Lower leg skin (tissue), 4 donors: Measurements from ENCODE around the gene RNF207. TPM values are rescaled to one million over a fixed set of nuclear protein-coding genes. Genes with fewer than 3 reads are reported as not detected.

Experiments
- DNase-seq, 2 donors: peaks; one replicate each; pipeline ENCODE4 v3.0.0-alpha.2; 2019; ENCODE audit warnings: low spot score in 2 of 2
- H3K4me3 ChIP-seq: fragments of 200-600 bp; sonication (generic); 2 replicates; pipeline ENCODE4 v1.5.1; 2017; ENCODE audit warnings: mild to moderate bottlenecking, low read depth; ENCODE audit not compliant: poor library complexity, severe bottlenecking
- CTCF ChIP-seq, 3 donors: fragments of 450-650 bp; IDR thresholded peaks; one replicate each; pipeline ENCODE4 v1.5.1; 2016; ENCODE audit warnings: antibody characterized with exemption in 3 of 3, mild to moderate bottlenecking in 3 of 3, moderate library complexity in 2 of 3
- POLR2A ChIP-seq, 2 donors: fragments of 450-650 bp; IDR thresholded peaks; one replicate each; pipeline ENCODE4 v1.6.1; 2016 to 2017; ENCODE audit warnings: antibody characterized with exemption in 2 of 2, mild to moderate bottlenecking in 1 of 2, moderate library complexity in 1 of 2
- whole genome bisulfite sequencing, 2 donors: methylation state at CpG; one replicate each; pipeline ENCODE4 v1.1.5; 2018; 5-methylcytosine and 5-hydroxymethylcytosine counted together
- intact Hi-C: fragments of 100-400 bp; cut with DNase I; formaldehyde crosslinking; loops from one replicate; pipeline ENCODE4 v1.15.0; 2023; ENCODE audit warnings: low total_unique reads
- total RNA-seq, 4 donors: library from RNA; depleted of rRNA; stranded (reverse); fragments of >200 nt; gene quantifications; one replicate each; pipeline ENCODE4 v1.1.0, GENCODE V29; 2016

RNF207 gene
- total RNA-seq = 10 to 100 TPM in 1 of 4 donors, 1 to 10 TPM in 3; 5.0 to 10.4 (median 7.7) TPM

GRCh38 chr1:6205849-6206519 lies at the start of gene RNF207:
Gene RNF207 (plus strand): TSS chr1:6206119. CDS start chr1:6206536, 417 bp downstream.
- intact Hi-C loops = no loop called here
- peak within 1 kb of the TSS; percentile 24 for H3K4me3 ChIP-seq
- WGBS, 2 donors = 4 to 7% methylated on average over 43 to 52 of the region's 66 CpGs
- TF ChIP-seq POLR2A (IDR thresholded peaks at IDR 0.05) (no peak), CTCF (IDR thresholded peaks at IDR 0.05) (no peak)
- no peak for DNase-seq

- 49 to 69% methylated on average over 2 of the region's 2 CpGs for WGBS, 2 donors
- no peak overlapping the region for H3K4me3 ChIP-seq
- intact Hi-C loops = no loop called here
- TF ChIP-seq CTCF (IDR thresholded peaks at IDR 0.05) = no peak
- TF ChIP-seq POLR2A (IDR thresholded peaks at IDR 0.05) = no peak
- DNase-seq = no peak
Observed at GRCh38 chr1:6157132-6157527, 48.8 kb upstream of the RNF207 start.

- intact Hi-C loops = no loop called here
- peak in 1 of 2 donors; percentile 42 for DNase-seq
- TF ChIP-seq CTCF (IDR thresholded peaks at IDR 0.05) = no peak
- TF ChIP-seq POLR2A (IDR thresholded peaks at IDR 0.05) = no peak
- 35 to 52% methylated on average over 15 of the region's 15 CpGs for WGBS, 2 donors
- no peak overlapping the region for H3K4me3 ChIP-seq
Observed at GRCh38 chr1:6157528-6158174, 48.3 kb upstream of the RNF207 start.

GRCh38 chr1:6158181-6158580 lies 47.7 kb upstream of the RNF207 start:
- intact Hi-C loops = no loop called here
- no peak overlapping the region for H3K4me3 ChIP-seq
- DNase-seq = no peak
- WGBS, 2 donors = 49 to 66% methylated on average over 8 of the region's 8 CpGs
- TF ChIP-seq POLR2A (IDR thresholded peaks at IDR 0.05) (no peak), CTCF (IDR thresholded peaks at IDR 0.05) (no peak)

GRCh38 chr1:6162341-6162740 lies 43.6 kb upstream of the RNF207 start:
- intact Hi-C loops = no loop called here
- no peak overlapping the region for H3K4me3 ChIP-seq
- DNase-seq = no peak
- no peak for TF ChIP-seq POLR2A (IDR thresholded peaks at IDR 0.05)
- no peak for TF ChIP-seq CTCF (IDR thresholded peaks at IDR 0.05)
- WGBS, 2 donors = 59 to 78% methylated on average over 6 to 7 of the region's 7 CpGs
